NCI-H82 treated with DMSO at 0.1 percent for 48 hours (cell line): ENCODE data around the gene OFD1.
"Not testable (repeated sequence)": the region's sequence is repeated elsewhere in the genome, so short reads cannot be mapped to it uniquely, and the experiment has no call there.

Source experiments
- DNase-seq: peaks from one replicate; lab custom pipeline; 2025; ENCODE audit not compliant: unreplicated experiment; lab: John Stamatoyannopoulos, UW

OFD1 gene

GRCh38 chrX:13703135-13703534 is 31.4 kb upstream of the OFD1 start:
- no peak for DNase-seq

- no peak for DNase-seq
Measured at GRCh38 chrX:13703589-13703988, 31.0 kb upstream of the OFD1 start.

DNA sequence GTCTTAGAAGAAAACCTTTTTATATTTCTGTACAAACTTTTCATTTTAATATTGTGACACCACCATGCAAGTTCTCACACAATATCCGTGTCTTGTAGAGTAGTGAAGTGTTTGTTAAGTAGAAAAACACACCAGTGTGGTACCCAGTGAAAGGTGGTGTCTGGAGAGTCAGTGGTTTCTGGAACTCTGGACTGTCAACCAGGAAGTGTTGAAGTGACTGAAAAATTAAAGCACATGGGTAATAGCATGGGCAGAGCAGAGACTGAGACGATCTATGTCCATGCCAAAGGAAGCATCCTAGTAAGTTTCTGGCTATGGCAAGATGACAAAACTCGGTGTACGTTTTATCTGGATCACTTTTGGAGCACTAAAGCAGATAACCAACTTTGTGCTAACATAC is 23.4 kb upstream of the OFD1 start:
- no peak for DNase-seq

- DNase-seq = no peak
Measured at GRCh38 chrX:13716455-13716854, 18.1 kb upstream of the OFD1 start.

GRCh38 chrX:13716905-13717304 is 17.6 kb upstream of the OFD1 start:
- no peak for DNase-seq

DNA sequence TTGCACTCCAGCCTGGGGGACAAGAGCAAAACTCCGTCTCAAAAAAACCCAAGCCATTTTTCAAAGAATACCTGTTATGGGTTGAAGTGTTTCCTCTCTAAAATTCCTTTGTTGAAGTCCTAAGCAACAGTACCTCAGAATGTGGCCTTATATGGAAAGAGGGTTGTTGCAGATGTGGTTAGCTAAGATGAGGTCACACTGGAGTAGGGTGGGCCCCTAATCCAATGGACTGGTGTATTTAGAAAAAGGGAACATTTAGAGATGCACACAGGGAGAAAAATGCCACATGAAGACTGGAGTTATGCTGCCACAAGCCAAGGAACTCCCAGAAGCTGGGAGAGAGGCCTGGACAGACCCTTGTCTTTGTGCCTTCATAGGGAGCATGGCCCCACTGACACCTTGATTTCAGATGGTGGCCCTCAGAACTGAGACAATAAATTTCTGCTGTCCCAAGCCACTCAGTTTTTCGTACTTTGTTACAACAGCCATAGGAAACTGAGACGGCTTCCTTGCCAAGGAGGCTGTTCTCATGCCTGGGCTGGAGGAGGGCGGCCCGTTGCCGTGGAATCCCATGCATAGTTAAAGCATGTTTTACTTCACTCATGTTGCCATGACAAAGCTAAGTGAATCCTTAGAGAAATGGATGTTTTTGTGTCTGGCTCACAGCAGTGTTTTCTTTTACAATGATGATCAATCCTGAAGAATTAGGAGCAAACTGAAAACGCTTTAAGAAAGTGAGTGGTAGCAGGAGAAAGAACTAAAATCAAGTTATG is 16.7 kb upstream of the OFD1 start:
- DNase-seq = no peak

DNA sequence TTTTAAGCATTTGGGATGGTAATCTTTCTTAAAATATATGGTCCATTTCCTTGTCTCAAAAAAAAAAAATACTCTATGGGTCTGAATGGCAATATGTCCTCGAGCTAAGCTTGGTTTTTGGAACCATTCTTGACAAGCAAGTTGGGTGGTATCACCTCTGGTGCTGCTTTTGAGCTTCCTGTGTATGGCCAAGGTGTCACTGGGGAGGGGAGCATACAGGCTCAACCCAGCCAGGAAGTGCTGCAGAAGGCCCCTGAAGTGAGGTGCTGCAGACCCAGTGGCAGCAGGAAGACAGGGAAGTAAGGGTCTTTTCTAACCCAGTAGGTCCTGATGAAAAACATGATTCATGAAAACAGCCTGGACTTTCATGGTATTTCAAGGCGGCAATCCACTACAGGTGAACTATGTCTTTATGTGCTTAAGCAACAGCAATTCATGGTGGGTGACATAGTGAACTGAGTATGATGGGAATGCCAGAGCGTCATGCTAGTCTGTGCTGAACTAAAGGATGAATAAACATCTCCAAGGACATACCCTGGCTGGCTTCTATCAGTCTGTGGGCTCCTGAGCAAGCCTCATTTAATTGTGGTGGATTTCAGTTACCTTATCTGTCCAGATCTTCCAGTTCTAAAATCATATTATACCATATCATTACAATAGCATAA is 15.2 kb upstream of the OFD1 start:
- DNase-seq = no peak

- no peak for DNase-seq
Measured at GRCh38 chrX:13721371-13721770, 13.2 kb upstream of the OFD1 start.

- no peak for DNase-seq
Measured at GRCh38 chrX:13721819-13722519, 12.6 kb upstream of the OFD1 start.

- not testable (repeated sequence) for DNase-seq
Measured at GRCh38 chrX:13724878-13725277, 9.7 kb upstream of the OFD1 start.

DNA sequence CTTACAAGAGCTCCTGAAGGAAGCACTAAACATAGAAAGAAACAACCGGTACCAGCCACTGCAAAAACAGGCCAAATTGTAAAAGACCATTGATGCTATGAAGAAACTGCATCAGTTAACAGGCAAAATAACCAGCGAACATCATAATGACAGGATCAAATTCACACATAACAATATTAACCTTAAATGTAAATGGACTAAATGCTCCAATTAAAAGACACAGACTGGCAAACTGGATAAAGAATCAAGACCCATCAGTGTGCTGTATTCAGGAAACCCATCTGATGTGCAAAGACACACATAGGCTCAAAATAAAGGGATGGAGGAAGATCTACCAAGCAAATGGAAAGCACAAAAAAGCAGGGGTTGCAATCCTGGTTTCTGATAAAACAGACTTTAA is 8.0 kb upstream of the OFD1 start:
- not testable (repeated sequence) for DNase-seq

DNA sequence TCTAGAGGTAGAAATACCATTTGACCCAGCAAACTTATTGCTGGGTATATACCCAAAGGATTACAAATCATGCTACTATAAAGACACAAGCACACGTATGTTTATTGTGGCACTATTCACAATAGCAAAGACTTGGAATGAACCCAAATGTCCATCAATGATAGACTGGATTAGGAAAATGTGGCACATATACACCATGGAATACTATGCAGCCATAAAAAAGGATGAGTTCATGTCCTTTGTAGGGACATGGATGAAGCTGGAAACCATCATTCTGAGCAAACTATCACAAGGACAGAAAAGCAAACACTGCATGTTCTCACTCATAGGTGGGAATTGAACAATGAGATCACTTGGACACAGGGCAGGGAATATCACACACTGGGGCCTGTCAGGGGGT is 4.0 kb upstream of the OFD1 start:
- not testable (repeated sequence) for DNase-seq

DNA sequence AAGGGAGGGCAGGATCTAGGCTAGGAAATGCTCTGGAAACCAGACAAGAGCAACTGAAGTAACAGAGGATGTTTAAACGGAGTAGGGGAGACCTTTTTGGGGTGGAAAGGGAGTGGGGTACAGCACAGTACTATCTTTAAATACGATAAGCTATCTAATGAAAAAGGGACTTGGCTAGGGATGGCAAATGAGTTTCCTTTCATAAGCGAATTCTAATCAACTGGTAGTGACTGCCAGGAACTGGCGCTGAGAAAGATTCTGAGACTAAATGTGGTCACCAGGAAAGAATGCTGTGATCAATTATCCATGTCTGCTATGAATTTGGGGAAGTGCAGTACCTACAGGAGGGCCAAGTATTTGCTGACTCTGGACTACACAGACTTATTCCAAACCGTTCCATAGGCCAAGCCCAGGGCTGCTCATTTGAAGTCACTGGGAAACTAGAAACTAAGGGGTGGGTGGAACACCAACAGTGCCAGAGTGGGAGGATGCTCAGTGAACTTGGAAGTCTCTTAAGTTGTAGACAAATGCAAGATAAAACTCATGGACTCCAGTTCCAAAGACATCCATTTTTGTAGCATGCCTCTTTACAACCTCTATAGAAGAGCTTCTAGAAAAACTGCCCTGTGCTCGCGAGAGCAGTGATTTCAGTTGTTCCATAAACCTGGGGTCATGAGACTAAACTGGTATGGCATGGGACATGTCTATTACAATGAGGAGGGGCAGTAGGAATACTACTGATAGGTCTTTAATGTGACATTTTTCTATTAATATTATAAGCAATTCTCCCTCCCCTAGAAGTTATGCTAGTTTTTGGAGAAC is 2.1 kb upstream of the OFD1 start:
- DNase-seq = no peak

- no peak for DNase-seq
Measured at GRCh38 chrX:13733506-13733905, 1.0 kb upstream of the OFD1 start.

DNA sequence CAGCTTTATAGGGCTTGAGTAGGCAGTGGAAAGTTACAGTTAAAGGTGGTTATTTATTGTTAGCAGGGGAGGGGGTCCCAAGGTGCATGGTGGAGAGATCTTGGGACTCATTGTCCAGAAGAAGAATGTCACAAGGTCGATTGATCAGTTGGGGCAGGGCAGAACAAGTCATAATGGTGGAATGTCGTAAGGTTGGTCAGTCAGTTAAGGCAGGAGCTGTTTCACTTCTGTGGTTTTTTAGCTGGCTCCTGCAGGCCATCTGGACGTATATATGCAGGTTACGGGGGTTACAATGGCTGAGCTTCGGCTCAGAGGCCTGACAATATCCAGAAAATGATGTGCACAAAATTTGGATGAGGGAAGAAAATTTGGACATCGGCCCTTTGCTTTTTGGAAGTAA is 7.1 kb downstream of the OFD1 start:
- no peak for DNase-seq

GRCh38 chrX:13742397-13743176 is 8.0 kb downstream of the OFD1 start:
- no peak for DNase-seq

GRCh38 chrX:13747836-13748235 is 13.3 kb downstream of the OFD1 start:
- DNase-seq = no peak

DNA sequence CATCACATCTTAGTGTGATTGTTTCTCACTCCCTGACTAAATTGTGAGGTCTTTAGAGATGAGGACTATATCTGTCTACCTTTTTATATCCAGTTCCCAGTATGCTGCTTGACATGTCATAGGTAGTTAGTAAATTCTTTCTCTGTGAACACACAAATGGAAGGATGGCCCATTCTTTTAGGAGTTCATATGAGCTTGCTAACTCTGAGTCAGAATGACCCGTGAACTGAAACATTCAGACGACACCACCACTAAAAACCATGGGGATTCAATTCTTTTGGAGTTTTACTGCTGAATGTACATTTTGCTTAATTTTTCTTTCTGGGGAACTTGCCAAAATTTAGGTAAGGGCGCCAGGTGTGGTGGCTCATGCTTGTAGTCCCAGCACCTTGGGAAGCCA is 13.9 kb downstream of the OFD1 start:
- no peak for DNase-seq

DNA sequence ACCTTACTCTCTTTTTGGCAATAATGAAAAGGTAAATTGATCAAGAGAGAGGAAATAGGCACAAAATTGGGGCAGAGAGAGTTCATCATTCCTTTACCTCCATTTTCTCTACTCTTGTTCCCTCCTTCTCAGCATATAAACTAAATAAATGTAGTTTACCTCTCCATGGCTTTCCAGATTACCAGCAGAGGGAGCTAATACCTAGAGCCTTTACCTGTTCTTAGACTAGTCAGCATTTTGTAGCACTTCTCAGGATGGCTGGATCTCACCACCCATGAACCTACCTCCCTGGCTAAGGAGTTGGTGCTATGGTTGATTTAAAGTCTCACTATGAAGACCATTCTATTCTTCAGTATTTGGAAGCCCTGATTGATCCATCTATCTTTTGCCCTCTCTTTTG is 15.7 kb downstream of the OFD1 start:
- DNase-seq = peak; percentile 4

DNA sequence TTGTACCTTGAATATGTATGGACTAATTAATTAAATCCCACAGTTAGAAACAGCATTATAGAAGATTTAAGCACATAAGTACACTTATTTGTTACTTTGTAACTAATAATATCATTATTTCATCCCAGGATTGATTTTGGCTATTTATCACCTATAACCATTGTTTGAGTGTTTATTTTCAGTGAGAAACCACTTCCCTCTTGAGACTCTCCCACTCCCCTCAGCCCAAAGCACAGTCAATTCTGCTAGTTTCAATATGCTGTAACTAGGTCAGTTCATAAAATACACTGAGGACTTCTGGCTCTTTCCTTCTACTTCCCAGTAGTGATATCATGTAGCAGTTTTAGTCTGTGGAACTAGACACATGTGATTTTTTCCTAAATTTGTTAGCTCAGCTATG is 16.3 kb downstream of the OFD1 start:
- DNase-seq = no peak

DNA sequence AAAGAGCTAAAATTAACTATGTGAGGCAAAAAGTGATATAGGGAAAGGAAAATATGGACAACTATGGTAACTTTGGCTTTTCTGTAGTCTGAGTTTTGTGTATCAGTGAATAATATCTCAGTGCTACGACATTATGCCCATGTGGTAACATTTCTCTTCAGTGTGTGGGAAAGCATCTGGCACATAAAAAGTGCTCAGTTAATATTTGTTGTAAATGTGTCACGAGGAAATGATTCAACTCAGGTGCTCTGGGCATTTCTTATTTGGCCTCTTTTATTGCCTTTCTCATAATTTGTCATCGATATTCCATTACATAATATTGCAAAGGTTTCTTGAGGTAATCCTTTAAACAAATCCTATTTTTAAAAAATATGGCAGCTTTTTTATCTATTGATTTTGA is 17.6 kb downstream of the OFD1 start:
- no peak for DNase-seq
